ENCODE results near the gene RCCD1.

The RCCD1 gene

GRCh38 chr15:91001209-91001608, 46.5 kb downstream of the RCCD1 start:
- H3K4me3 ChIP-seq (ENCODE audit: low read depth, low read length) = no peak overlapping the region

- H3K4me3 ChIP-seq (ENCODE audit: low read depth, low read length) = no peak overlapping the region
Measured at GRCh38 chr15:91007266-91007665, 52.6 kb downstream of the RCCD1 start.
